Cardiac muscle cell (in vitro differentiated cells and primary cell): ENCODE data around the gene PTCSC3. TPM values are rescaled to one million over a fixed set of nuclear protein-coding genes. Genes with fewer than 3 reads are reported as not detected.

Experiments
- DNase-seq, 2 donors: peaks; one replicate each; pipeline versions ENCODE4 v3.0.0 to v3.0.0-alpha.2; 2010 to 2017; ENCODE audit warnings: low read depth in 1 of 2, low spot score in 1 of 2
- H3K27ac ChIP-seq: fragments of 200-600 bp; sonication (generic); 2 replicates; pipeline ENCODE4 v1.5.1; 2016
- H3K27me3 ChIP-seq: fragments of 200-600 bp; sonication (generic); 2 replicates; pipeline ENCODE4 v1.6.0; 2016; ENCODE audit warnings: control low read depth
- H3K36me3 ChIP-seq: fragments of 200-600 bp; sonication (generic); 2 replicates; pipeline ENCODE4 v1.5.1; 2016; ENCODE audit warnings: control low read depth
- H3K4me1 ChIP-seq: fragments of 200-600 bp; sonication (generic); 2 replicates; pipeline ENCODE4 v1.8.1; 2017; ENCODE audit warnings: low read depth, mild to moderate bottlenecking, mixed run types
- H3K4me3 ChIP-seq: fragments of 200-600 bp; sonication (generic); 2 replicates; pipeline ENCODE4 v1.5.1; 2016; ENCODE audit warnings: mild to moderate bottlenecking
- H3K9me3 ChIP-seq: fragments of 200-600 bp; sonication (generic); 2 replicates; pipeline ENCODE4 v1.5.1; 2017; ENCODE audit warnings: low read depth, mild to moderate bottlenecking, control low read depth
- CTCF ChIP-seq: IDR thresholded peaks from 2 replicates; pipeline ENCODE4 v1.5.1; 2012; ENCODE audit warnings: low read depth, mild to moderate bottlenecking, low read length
- polyA plus RNA-seq: library from polyadenylated mRNA; unstranded; fragments of >200 nt; fragmentation: Nextera tagmentation; extraction: Ambion mirVana; gene quantifications from 2 replicates; pipeline ENCODE4 v1.2.1, GENCODE V29; 2016
- total RNA-seq: library from RNA; depleted of rRNA; stranded (reverse); fragments of >200 nt; gene quantifications from 2 replicates; pipeline ENCODE4 v1.2.3, GENCODE V29; 2016

Gene PTCSC3
- total and polyA plus RNA-seq, 2 experiments from 2014 or later: not detected

GRCh38 chr14:36163451-36163850 is 13.1 kb downstream of the PTCSC3 start:
- no peak for DNase-seq
- no peaks in the 10 kb centered on the region for H3K27me3 ChIP-seq
- no peak overlapping the region for H3K4me3 ChIP-seq
- no peaks in the 10 kb centered on the region for H3K36me3 ChIP-seq
- no peaks in the 10 kb centered on the region for H3K9me3 ChIP-seq
- no peaks in the 10 kb centered on the region for H3K4me1 ChIP-seq
- H3K27ac ChIP-seq: no peak overlapping the region
- no peak for TF ChIP-seq CTCF

- Histone ChIP-seq H3K27me3 (no peaks in the 10 kb centered on the region), H3K9me3 (no peaks in the 10 kb centered on the region), H3K36me3 (no peaks in the 10 kb centered on the region), H3K27ac (no peak overlapping the region), H3K4me3 (no peak overlapping the region), H3K4me1 (no peaks in the 10 kb centered on the region)
- TF ChIP-seq CTCF: no peak
- no peak for DNase-seq
Measured at GRCh38 chr14:36162267-36162666, 14.3 kb downstream of the PTCSC3 start.

- no peak for TF ChIP-seq CTCF
Measured at GRCh38 chr14:36161776-36162175, 14.7 kb downstream of the PTCSC3 start.

GRCh38 chr14:36151335-36151734 is 25.2 kb downstream of the PTCSC3 start:
- DNase-seq: no peak
- no peaks in the 10 kb centered on the region for H3K9me3 ChIP-seq
- no peaks in the 10 kb centered on the region for H3K27me3 ChIP-seq
- no peak overlapping the region for H3K4me3 ChIP-seq
- no peaks in the 10 kb centered on the region for H3K4me1 ChIP-seq
- TF ChIP-seq CTCF: no peak
- H3K36me3 ChIP-seq: no peaks in the 10 kb centered on the region
- H3K27ac ChIP-seq: no peak overlapping the region

More at GRCh38 chr14:36161776-36162175, 14.7 kb downstream of the PTCSC3 start:
- no peaks in the 10 kb centered on the region for H3K9me3 ChIP-seq
- DNase-seq: no peak
- H3K27ac ChIP-seq: no peak overlapping the region
- no peak overlapping the region for H3K4me3 ChIP-seq
- no peaks in the 10 kb centered on the region for H3K36me3 ChIP-seq
- H3K4me1 ChIP-seq: no peaks in the 10 kb centered on the region
- H3K27me3 ChIP-seq: no peaks in the 10 kb centered on the region

GRCh38 chr14:36134038-36134437 is 42.5 kb downstream of the PTCSC3 start:
- H3K27me3 ChIP-seq: peaks cover 3% of the 10 kb centered on the region
- H3K4me1 ChIP-seq: no peaks in the 10 kb centered on the region
- no peak for DNase-seq
- H3K9me3 ChIP-seq: no peaks in the 10 kb centered on the region
- H3K36me3 ChIP-seq: no peaks in the 10 kb centered on the region
- TF ChIP-seq CTCF: no peak
- H3K27ac ChIP-seq: no peak overlapping the region
- H3K4me3 ChIP-seq: no peak overlapping the region

- Histone ChIP-seq H3K36me3 (no peaks in the 10 kb centered on the region), H3K4me1 (no peaks in the 10 kb centered on the region), H3K4me3 (no peak overlapping the region), H3K9me3 (no peaks in the 10 kb centered on the region), H3K27ac (no peak overlapping the region), H3K27me3 (peaks cover 3% of the 10 kb centered on the region)
- TF ChIP-seq CTCF: no peak
- DNase-seq: no peak
Measured at GRCh38 chr14:36132826-36133225, 43.7 kb downstream of the PTCSC3 start.
